WI38 (cell line): ENCODE results near the gene SSR4.

ENCODE experiments used
- H3K4me3 ChIP-seq: 2 replicates; pipeline ENCODE4 v1.5.1; 2011; ENCODE audit warnings: low read depth, mild to moderate bottlenecking, control low read depth, low read length
- TF ChIP-seq, protein P1 (sequence below): IDR thresholded peaks from 2 replicates; pipeline ENCODE4 v1.5.1; 2012; ENCODE audit warnings: low read depth, mild to moderate bottlenecking, control low read depth, low read length

The SSR4 gene

DNA sequence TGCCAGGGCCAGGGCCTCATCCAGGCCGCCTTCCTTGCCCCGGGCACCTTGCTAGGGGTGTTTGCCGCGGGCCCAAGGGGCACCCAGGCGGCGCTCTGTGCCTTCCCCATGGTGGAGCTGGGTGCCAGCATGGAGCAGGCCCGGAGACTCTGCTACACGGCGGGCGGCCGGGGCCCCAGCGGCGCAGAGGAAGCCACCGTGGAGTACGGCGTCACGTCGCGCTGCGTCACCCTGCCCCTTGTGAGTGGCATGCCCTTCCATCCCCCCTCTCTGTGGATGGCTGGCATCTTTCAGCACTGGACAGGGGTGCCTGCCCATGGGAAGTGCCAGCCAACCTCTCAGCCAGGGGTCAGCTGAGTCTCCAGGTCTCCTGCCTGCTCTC is 26.8 kb upstream of the SSR4 start:
- no peak overlapping the region for H3K4me3 ChIP-seq

GRCh38 chrX:153768311-153769157 is 25.9 kb upstream of the SSR4 start:
- TF ChIP-seq, protein P1, sequence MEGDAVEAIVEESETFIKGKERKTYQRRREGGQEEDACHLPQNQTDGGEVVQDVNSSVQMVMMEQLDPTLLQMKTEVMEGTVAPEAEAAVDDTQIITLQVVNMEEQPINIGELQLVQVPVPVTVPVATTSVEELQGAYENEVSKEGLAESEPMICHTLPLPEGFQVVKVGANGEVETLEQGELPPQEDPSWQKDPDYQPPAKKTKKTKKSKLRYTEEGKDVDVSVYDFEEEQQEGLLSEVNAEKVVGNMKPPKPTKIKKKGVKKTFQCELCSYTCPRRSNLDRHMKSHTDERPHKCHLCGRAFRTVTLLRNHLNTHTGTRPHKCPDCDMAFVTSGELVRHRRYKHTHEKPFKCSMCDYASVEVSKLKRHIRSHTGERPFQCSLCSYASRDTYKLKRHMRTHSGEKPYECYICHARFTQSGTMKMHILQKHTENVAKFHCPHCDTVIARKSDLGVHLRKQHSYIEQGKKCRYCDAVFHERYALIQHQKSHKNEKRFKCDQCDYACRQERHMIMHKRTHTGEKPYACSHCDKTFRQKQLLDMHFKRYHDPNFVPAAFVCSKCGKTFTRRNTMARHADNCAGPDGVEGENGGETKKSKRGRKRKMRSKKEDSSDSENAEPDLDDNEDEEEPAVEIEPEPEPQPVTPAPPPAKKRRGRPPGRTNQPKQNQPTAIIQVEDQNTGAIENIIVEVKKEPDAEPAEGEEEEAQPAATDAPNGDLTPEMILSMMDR: no peak
- H3K4me3 ChIP-seq: no peak overlapping the region

More for the DNA sequence above, 26.8 kb upstream of the SSR4 start:
- TF ChIP-seq, protein P1: no peak

DNA sequence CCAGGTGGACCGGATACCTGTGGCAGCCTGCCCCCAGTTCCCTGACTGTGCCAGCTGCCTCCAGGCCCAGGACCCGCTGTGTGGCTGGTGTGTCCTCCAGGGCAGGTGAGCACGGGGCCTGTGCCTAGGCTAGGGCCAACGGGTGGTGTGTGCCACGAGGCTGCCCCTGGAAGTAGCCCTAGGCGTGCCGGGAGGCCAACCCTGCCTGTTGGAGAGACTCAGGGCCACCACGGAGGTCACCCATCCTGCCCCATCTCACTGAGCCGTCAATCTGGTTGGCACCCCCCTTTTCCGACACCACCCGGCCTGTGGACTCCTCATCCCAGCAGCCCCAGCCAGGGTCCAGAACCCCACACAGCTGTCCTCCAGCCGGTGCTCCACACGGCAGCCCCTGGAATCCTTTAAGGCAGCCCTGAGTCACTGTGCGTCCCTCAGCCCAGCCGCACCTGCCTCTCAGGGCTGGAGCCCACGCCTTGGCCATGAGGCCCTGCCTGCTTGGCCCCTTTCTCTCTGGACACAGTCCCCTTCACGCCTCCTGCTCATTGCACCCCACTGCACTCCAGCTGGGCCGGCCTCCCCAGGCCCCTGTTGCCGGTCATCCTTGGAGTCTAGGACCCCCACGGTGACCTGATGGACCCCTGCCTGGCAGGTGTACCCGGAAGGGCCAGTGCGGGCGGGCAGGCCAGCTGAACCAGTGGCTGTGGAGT is 25.2 kb upstream of the SSR4 start:
- H3K4me3 ChIP-seq: no peak overlapping the region
- TF ChIP-seq, protein P1: no peak

DNA sequence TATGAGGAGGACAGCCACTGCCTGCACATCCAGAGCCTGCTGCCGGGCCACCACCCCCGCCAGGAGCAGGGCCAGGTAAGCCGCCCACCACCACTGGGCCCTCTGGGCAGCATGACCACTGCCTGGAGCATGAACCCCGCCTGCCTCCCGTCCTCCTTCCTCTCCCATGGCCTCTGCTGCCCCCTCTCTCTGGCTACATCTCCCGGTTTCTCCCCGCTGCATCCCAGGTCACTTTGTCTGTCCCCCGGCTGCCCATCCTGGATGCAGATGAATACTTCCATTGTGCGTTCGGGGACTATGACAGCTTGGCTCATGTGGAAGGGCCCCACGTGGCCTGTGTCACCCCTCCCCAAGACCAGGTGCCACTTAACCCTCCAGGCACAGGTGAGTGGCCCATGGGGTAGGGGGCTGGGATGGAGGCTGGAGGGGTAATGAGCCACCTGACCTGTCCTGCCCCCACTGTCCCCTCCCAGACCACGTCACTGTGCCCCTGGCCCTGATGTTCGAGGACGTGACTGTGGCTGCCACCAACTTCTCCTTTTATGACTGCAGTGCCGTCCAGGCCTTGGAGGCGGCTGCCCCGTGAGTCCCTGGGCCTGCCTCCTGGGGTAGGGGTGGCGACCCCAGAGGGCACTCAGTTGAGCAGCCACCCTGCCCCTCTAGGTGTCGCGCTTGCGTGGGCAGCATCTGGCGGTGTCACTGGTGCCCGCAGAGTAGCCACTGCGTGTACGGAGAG is 24.4 kb upstream of the SSR4 start:
- TF ChIP-seq, protein P1: no peak
- H3K4me3 ChIP-seq: no peak overlapping the region

DNA sequence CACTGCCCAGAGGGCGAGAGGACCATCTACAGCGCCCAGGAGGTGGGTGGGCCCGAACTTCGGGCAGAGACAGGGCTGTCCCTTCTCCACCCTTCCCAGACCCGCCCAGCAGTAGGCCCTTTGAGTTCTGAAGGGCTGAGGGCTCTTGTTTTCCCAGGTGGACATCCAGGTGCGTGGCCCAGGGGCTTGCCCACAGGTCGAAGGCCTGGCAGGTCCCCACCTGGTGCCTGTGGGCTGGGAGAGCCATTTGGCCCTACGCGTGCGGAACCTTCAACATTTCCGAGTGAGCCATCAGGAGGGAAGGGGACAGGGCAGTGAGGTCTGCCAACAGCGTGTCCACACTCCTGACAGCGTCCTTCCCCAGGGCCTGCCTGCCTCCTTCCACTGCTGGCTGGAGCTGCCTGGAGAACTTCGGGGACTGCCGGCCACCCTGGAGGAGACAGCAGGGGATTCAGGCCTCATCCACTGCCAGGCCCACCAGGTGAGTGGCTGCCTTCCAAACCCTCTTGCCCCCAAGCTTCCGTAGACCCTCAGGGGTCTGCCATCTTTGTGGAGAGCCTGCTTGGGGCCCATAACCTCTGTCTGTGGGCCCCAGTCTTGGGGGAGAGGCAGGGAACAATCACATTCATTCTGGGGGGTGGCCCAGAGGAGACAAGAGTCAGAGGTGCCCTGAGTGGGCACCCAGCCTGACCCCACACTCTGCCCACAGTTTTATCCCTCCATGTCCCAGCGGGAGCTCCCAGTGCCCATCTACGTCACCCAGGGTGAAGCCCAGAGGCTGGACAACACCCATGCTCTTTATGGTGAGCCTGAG is 23.7 kb upstream of the SSR4 start:
- TF ChIP-seq, protein P1: no peak

DNA sequence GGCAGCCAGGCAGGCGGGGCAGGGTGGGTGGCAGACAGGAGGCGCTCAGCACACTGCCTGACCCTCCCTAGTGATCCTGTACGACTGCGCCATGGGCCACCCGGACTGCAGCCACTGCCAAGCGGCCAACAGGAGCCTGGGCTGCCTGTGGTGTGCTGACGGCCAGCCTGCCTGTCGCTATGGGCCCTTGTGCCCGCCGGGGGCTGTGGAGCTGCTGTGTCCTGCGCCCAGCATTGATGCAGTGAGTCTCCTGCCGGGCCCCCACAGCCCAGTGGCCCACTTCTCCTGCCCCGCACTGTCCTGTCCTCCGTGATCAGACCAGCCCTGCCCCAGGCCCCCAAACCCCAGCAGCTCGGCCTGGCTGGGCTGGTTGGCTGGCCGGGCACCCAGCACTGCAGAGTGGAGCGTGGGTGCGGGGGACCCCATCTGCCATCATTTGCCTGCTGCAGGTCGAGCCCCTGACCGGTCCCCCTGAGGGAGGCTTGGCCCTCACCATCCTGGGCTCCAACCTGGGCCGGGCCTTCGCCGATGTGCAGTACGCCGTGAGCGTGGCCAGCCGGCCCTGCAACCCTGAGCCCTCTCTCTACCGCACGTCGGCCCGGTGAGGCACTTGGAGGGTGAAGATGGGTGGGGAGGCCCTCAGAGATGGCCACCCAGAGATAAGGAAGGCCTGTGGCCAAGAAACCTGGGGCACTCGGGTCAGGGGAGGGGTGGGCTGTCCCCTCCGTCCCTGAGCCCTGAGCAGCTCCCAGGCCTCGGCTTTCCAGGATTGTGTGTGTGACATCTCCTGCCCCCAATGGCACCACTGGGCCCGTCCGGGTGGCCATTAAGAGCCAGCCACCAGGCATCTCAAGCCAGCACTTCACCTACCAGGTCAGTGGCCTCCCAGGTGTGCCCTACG is 22.8 kb upstream of the SSR4 start:
- TF ChIP-seq, protein P1: no peak
- H3K4me3 ChIP-seq: no peak overlapping the region

More for the DNA sequence above, 23.7 kb upstream of the SSR4 start:
- H3K4me3 ChIP-seq: no peak overlapping the region
